SK-N-MC (cell line): ENCODE data around the gene NDUFAF3.
"Not testable (repeated sequence)": the region's sequence is repeated elsewhere in the genome, so short reads cannot be mapped to it uniquely, and the experiment has no call there.

Source experiments
- DNase-seq: peaks from one replicate; pipeline ENCODE4 v3.0.0-alpha.2; 2011; ENCODE audit warnings: low read depth, low spot score
- H3K27ac ChIP-seq: fragments of 200-600 bp; sonication (generic); 2 replicates; pipeline ENCODE4 v1.5.1; 2016; ENCODE audit warnings: mixed run types
- H3K36me3 ChIP-seq: fragments of 200-600 bp; sonication (generic); 2 replicates; pipeline ENCODE4 v1.6.1; 2017; ENCODE audit warnings: antibody characterized with exemption, low read length, mixed read lengths; ENCODE audit not compliant: insufficient read depth
- H3K4me3 ChIP-seq: fragments of 200-600 bp; sonication (generic); 2 replicates; pipeline ENCODE4 v1.5.1; 2016
- H3K9ac ChIP-seq: fragments of 200-600 bp; sonication (generic); 2 replicates; pipeline ENCODE4 v1.8.0; 2017; ENCODE audit warnings: mixed run types, mixed read lengths; ENCODE audit not compliant: insufficient read length
- H3K9me3 ChIP-seq: fragments of 200-600 bp; sonication (generic); 2 replicates; pipeline ENCODE4 v1.6.1; 2017; ENCODE audit warnings: low read depth, mild to moderate bottlenecking, antibody characterized with exemption, low read length, moderate library complexity, mixed read lengths
- EZH2 ChIP-seq: fragments of 200-600 bp; sonication (generic); IDR thresholded peaks from one replicate; pipeline ENCODE4 v1.6.1; 2017; ENCODE audit warnings: antibody characterized with exemption
- FOXP2 ChIP-seq: optimal IDR thresholded peaks from 2 replicates; pipeline ENCODE3; 2011; ENCODE audit warnings: mild to moderate bottlenecking, moderate library complexity; ENCODE audit not compliant: insufficient read depth; ENCODE audit errors: extremely low read length, control extremely low read depth
- POLR2AphosphoS5 ChIP-seq: IDR thresholded peaks from 2 replicates; pipeline ENCODE4 v1.6.1; 2012; ENCODE audit warnings: mild to moderate bottlenecking, low read depth, low read length, borderline replicate concordance

Gene NDUFAF3

GRCh38 chr3:49006408-49007067 is 15.4 kb upstream of the NDUFAF3 start:
- DNase-seq: no peak
- Histone ChIP-seq H3K27ac (no peak overlapping the region), H3K4me3 (peak overlapping the region; percentile 84), H3K36me3 (no peaks in the 10 kb centered on the region), H3K9ac (no peak overlapping the region), H3K9me3 (no peaks in the 10 kb centered on the region)
- no peak for TF ChIP-seq EZH2
- no peak for TF ChIP-seq POLR2AphosphoS5
- no peak for TF ChIP-seq FOXP2

GRCh38 chr3:49007068-49007770 is 14.7 kb upstream of the NDUFAF3 start, which contains the start of gene WDR6:
Gene WDR6, plus strand, starts transcription at chr3:49007391. Its CDS starts 41 bp downstream, at chr3:49007432.
- no peaks in the 10 kb centered on the region for H3K36me3 ChIP-seq
- no peak for DNase-seq
- H3K9me3 ChIP-seq: no peaks in the 10 kb centered on the region
- H3K4me3 ChIP-seq: peak within 1 kb of the TSS; percentile 84
- H3K9ac ChIP-seq: peak within 1 kb of the TSS; percentile 90
- TF ChIP-seq FOXP2: no peak
- peak; percentile 94 for TF ChIP-seq POLR2AphosphoS5
- TF ChIP-seq EZH2: no peak
- peak within 1 kb of the TSS; percentile 85 for H3K27ac ChIP-seq

GRCh38 chr3:49007771-49008528 is 14.0 kb upstream of the NDUFAF3 start:
- no peak for DNase-seq
- TF ChIP-seq POLR2AphosphoS5 (no peak), FOXP2 (no peak), EZH2 (no peak)

GRCh38 chr3:49008627-49009026 is 13.3 kb upstream of the NDUFAF3 start:
- not testable (repeated sequence) for H3K4me3 ChIP-seq, H3K9me3 ChIP-seq, DNase-seq, H3K27ac ChIP-seq, H3K9ac ChIP-seq, H3K36me3 ChIP-seq

More at GRCh38 chr3:49007771-49008528, 14.0 kb upstream of the NDUFAF3 start:
- Histone ChIP-seq H3K27ac (peak overlapping the region; percentile 85), H3K36me3 (no peaks in the 10 kb centered on the region), H3K4me3 (peak overlapping the region; percentile 84), H3K9me3 (no peaks in the 10 kb centered on the region), H3K9ac (peak overlapping the region; percentile 90)

- H3K27ac ChIP-seq: no peak overlapping the region
- H3K9me3 ChIP-seq: no peaks in the 10 kb centered on the region
- no peak overlapping the region for H3K4me3 ChIP-seq
- no peak for DNase-seq
- H3K36me3 ChIP-seq: no peaks in the 10 kb centered on the region
- H3K9ac ChIP-seq: no peak overlapping the region
- TF ChIP-seq POLR2AphosphoS5 (no peak), EZH2 (no peak), FOXP2 (no peak)
Observed at GRCh38 chr3:49009396-49009795, 12.5 kb upstream of the NDUFAF3 start.

- no peaks in the 10 kb centered on the region for H3K9me3 ChIP-seq
- no peaks in the 10 kb centered on the region for H3K36me3 ChIP-seq
- no peak overlapping the region for H3K9ac ChIP-seq
- DNase-seq: no peak
- H3K4me3 ChIP-seq: no peak overlapping the region
- TF ChIP-seq EZH2 (no peak), POLR2AphosphoS5 (no peak), FOXP2 (no peak)
- no peak overlapping the region for H3K27ac ChIP-seq
Observed at GRCh38 chr3:49012441-49013017, 9.4 kb upstream of the NDUFAF3 start.

- TF ChIP-seq EZH2: no peak
- no peak for TF ChIP-seq FOXP2
- TF ChIP-seq POLR2AphosphoS5: no peak
- Histone ChIP-seq H3K27ac (no peak overlapping the region), H3K4me3 (no peak overlapping the region), H3K9ac (no peak overlapping the region), H3K36me3 (no peaks in the 10 kb centered on the region), H3K9me3 (no peaks in the 10 kb centered on the region)
- DNase-seq: no peak
Observed at GRCh38 chr3:49013113-49013737, 8.7 kb upstream of the NDUFAF3 start.
